Left hindlimb (tissue), 1 donor: ENCODE measurements around the gene HDAC4.

Experiments
- DNase-seq: peaks from one replicate; pipeline ENCODE4 v3.0.0-alpha.2; 2018

Gene HDAC4

GRCh38 chr2:239343946-239344856, 56.6 kb downstream of the HDAC4 start:
- no peak for DNase-seq

DNA sequence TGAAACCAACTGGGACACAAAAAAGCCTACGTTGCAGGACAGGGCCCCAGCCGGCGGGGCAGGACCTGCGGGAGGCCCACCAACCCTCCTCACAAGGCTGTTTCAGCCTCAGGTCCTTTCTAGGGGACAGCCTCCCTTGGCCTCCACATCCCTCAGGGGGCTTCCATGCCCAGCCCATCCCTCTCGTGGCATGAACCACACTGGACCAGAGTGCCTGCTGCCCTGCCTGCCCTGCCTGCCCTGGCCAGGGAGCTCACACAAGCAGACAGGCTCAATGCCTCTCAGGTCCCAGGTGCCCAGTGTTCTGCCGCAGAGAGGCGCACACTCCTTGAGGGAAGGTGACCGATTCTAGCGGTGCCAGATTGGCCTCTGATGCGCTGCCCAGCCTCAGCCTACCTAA, 57.4 kb downstream of the HDAC4 start:
- DNase-seq, result no peak

DNA sequence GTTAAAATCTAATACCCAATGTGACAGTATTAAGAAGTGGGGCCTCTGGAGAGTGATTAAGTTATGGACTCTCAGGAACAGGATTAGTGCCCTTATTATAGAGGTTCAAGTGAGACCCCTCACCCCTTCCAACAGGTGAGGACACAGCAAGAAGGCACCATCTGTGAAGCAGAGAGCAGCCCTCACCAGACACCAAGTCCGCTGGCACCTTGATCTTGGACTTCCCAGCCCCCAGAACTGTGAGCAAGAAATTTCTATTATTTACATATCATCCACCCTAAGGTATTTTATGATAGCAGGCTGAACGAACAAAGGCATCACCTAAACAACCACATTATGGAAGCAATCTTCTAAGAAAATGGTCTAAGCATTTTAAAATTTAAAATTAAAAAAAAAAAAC, 59.0 kb downstream of the HDAC4 start:
- DNase-seq, result no peak

DNA sequence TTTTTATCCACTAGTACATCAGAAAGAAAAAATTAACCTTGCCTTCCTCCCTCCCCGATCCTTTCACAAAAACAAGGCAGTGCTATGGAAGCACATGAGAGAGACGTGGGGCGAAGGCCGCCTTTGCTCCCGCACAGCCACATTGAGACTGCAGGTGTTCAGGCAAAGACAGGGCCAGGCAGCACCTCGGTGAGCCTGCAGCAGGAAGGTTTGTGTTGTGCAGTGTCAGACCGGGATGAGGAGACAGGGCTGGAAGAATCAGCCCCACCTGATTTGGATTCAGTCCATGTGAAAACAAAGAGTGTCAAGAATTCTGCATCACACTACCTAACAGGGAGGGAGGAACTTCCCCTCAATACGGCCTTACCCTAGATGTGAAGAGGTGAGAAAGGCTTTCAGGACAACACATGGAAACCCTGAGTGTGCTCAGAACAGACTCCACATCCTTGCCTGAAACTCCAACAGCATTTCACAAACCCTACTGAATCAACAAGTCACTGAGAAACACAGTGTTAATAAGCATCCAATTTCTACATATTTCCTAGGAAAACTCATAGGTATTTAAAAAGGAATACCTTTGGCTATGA, 59.6 kb downstream of the HDAC4 start:
- DNase-seq, result no peak

GRCh38 chr2:239339726-239340601, 60.9 kb downstream of the HDAC4 start:
- DNase-seq, result no peak

DNA sequence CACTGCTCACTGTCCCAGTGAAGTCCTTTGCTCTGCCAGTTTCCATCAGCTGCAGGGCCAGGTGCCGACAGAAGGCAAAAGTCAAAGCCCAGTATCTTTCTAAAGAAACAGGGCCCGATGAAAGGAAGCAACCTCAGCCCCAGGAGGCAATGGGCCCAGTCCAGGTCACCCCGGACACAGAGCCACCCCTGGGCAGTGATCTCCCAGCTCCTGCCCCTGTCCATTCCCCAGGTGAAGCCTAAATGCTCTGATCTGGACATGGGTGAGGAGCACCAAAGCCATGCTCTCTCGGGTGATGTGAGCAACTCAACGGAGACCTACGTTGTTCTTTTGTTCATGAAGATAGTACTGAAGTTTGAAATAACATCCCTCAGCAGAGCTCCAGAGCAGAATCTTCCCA, 61.6 kb downstream of the HDAC4 start:
- no peak for DNase-seq

DNA sequence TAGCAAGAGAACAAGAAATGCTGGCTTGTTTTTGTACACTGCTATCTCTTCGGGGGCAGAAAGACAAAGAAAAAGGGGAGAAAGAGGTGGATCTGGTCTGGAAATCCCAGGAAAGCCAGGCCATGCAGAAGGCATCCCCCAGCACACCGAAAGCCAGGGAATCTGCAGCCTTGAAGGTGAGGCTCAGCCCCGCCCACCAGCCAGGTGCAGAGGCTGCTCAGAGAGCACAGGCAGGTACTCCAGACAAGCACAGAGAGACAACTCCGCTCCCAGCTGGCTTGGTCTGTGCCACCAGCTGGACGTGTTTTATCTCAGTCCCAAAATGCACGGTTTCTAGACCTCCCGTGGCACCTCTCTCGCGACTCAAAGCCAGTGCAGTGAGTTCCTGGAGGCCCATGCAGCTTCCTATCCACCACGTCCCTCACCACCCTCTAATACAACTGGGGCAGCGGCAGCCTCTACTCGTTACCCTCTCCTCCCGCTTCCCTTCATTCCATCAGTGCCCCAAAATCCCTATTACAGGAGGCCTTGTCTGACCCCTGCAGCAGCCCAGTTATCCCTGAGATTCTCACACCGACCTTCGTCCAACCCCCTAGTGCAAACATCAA, 62.8 kb downstream of the HDAC4 start:
- DNase-seq, result no peak

DNA sequence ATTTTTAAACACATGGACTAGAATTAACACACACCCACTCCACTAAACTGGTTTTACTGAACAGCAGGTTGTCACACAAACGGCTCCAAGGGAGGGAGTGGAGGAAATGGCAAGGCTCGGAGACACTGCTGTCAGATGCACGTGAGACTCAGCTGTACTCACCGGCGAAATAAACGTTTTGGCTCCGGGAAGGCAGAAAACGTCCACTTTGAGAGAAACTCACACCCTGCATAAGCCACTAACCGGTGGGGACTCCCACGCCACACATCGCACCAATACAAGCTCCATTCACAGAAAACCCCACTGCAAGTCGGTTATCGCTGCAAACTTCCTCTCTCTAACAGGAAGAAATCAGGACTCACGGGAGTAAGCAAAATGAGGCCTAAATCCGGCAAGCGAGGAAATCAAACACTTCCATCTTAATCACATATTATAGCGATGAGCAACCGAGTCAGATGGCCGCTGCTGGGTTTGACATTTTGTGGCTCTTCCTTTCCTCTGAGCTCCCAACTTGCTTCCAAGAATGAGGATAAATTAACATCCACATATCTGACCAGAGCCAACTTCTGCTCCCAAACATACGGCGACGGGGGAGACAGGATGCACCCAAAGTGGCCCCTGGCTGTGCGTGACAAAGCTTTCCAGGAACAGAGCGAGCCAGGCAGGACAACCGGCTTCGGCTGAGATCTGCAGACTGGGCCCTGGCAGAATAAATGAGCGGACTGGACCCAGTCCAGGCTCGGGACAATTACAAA, 63.5 kb downstream of the HDAC4 start:
- no peak for DNase-seq

DNA sequence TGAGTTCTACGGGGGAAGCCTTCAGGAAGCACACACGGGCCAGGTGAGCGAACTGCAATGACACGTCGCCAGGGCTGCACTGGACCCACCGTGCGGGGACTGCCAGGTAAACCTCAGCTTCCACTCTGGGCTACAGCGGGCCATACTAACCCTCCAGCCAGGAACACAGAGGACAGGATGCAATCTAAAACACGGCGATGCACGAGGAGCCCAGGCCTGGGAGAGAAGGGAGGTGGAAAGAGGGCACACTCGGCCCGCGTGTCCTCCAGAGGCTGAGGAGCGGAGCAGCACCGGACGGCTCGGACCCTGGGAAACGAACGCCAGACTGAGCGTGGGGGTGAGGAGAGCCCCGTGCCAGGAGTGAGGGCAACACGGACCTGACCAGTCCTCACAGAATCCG, 69.3 kb downstream of the HDAC4 start:
- DNase-seq, result no peak

GRCh38 chr2:239330836-239331235, 70.0 kb downstream of the HDAC4 start:
- DNase-seq, result no peak

DNA sequence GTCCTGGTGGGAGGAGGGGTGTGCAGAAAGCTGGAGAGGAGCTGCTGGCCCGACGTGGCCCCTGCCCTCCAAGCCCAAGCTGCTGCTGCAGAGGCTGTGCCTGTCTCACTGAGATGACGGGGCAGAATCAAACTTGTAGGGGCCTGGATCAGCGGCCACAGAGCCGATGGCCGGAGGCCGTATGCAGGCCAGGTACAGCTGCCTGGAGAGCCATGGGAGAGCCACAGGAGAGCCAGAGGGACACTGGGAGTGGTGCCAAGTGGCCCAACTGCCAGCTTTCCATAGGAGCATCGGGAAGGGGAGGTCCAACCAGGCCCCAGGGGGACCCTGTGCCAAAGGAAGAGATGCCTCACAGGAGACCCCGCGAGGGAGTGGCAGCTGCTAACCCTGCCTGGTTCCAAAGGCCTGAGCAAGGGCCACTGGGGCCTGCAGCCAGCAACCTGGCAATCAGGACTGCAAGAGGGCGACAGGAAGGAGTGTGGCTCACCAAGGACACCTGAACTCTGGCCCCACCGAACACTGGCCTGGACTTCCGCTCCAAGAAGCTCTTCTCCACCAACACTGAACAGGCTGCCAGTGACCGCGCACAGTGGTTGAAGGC, 70.7 kb downstream of the HDAC4 start:
- DNase-seq, result no peak

- no peak for DNase-seq
Measured at GRCh38 chr2:239329284-239329971, 71.4 kb downstream of the HDAC4 start.

DNA sequence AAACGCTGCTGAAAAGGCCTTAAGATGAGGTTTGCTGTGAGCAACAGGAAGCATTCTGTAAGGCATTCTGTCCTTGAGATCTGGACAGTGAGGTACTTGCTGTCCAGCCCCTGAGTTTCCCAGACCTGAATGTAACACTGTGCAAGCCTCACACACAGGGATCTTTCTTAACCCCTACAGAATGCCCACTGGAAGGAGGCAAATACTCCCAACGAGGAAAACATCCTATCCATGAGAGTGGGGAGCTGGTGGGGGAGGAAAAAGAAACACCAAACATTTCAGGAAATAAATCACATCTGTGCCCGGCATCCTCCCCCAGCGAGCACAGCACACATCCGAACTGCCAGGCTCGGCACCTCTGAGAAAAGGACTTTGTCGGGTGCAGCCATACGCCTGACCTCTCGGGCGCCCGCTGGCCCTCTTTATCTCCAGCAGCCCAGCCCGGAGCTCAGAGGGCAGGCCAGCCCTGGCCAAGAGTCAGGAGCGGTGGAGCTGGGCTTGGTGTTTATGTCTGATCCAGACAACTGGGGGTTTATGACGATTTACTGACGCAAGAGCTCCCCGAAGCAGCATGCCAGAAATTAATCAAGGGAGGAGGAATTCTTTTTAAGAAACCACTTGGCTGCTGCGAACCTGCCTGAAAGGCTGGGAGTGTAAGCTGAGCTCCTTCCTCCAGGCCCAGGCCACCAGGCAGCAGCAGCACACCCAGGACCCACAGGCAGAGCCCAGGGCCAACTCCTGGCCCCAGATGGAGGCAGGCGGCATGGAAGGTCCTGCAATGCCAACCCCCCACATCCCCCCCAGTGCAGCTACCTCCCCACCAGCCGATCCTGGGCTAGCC, 72.2 kb downstream of the HDAC4 start:
- DNase-seq, result peak; percentile 84

DNA sequence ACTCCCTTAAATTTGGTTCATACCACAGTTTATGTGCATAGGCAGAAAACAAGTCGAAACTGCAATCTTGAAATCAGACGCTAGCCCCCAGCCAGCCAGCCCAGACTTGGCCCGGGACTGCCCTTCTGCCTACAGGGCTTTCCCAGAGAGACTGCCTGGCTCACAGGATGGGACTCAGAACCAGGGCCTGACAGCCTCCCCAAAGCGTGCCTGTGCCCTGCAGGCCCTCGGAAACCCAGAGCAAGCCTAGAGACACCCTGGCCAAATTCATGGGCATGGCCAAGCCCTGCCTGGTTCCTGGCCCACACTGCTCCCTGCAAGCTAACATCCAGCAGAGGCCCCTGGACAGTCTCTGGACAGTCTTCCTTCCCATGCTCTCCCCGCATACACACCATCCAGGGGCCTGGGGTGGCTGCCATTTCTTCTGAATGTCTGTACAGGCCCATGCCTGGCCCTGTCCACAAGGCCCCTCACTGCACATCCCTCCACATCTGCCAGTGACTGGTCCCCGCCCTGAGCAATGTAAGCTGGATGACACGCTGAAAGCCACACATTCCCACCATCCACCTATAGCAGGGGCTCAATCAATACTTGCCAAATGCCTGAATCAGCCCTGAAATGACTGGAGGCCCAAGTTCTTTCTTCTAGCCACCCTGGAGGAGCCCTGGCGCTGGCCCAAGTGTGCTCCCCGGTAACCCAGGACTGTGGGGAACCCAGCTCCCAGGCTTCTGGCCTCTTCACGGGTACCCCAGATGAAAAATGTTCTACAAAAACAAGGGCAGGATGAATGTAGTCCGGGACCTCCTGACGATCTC, 73.1 kb downstream of the HDAC4 start:
- no peak for DNase-seq

DNA sequence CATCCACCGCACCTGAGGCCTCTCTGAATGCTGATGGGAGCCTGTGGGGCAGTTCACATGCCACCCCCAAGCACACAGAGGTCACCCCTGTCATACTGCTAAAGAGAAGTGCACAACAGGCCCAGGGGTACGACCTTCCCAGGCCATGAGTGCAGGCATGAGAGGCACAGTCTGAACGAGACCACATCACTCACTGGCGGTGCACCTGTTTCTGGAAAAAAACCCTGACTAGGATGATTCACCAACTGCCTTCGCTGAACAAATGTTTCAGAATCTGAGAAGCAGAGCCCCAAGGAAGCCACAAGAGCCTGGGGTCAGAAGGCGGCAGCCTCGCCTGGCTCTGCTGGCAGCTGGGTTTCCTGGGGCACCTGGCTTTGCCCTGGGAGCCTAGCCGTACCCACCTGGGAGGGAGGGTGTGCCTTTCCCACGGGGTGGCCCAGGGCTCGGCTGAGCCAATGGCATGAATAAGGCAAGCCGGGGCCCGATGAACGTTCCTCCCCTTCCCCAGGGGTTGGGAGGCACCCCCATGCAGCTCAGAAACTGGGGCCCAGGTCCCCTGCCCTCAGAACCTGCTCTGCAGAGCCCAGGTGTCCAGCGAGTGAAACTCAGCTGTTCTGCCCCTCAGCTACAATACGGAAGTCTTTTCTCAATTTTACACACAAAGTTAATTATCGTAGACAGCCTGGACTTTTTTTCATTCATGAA, 73.8 kb downstream of the HDAC4 start:
- DNase-seq, result no peak

- DNase-seq, result no peak
Measured at GRCh38 chr2:239324456-239324855, 76.4 kb downstream of the HDAC4 start.

- DNase-seq, result no peak
Measured at GRCh38 chr2:239323447-239323846, 77.4 kb downstream of the HDAC4 start.

GRCh38 chr2:239322416-239323086, 78.3 kb downstream of the HDAC4 start:
- no peak for DNase-seq
